Measurements from ENCODE around the gene ITSN2. TPM values are rescaled to one million over a fixed set of nuclear protein-coding genes. Genes with fewer than 3 reads are reported as not detected.

Gene ITSN2
- total RNA-seq, 1 experiment from 2014 or later: 36.5 TPM

DNA sequence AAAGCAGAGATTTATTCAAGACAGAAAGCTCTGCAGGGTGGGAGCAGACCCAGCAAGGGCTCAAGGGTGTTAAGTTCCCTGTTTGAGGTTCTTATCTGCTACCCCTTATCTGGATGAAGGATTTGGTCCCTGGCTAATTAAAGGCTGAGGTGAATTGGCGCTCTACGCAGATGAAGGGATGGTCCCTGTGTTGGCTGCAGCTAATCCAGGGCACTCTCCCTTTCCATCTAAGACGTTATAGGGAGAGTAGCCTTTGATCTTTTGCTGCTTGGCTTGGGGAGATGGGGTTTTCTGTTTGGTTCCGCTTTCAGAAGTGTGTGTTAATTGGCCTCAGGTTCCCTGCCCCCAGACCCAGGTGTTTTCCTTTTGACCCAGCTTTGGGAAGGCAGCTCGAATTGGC is 168.5 kb downstream of the ITSN2 start:
- intact Hi-C loops (cut with micrococcal nuclease): no loop called here
- no peak for TF ChIP-seq CTCF (IDR thresholded peaks at IDR 0.05; ENCODE audit: unreplicated experiment)
- no TSS peak for BruUV-seq (replicated peaks)
- Mint-ChIP-seq H3K27ac (ENCODE audit: low read depth, unreplicated experiment) (no peak overlapping the region), H3K36me3 (ENCODE audit: insufficient read depth, unreplicated experiment) (no peaks in the 10 kb centered on the region), H3K4me3 (ENCODE audit: unreplicated experiment) (no peak overlapping the region), H3K27me3 (ENCODE audit: insufficient read depth, unreplicated experiment) (no peaks in the 10 kb centered on the region), H3K4me1 (ENCODE audit: insufficient read depth, unreplicated experiment) (peaks cover 4% of the 10 kb centered on the region), H3K9me3 (ENCODE audit: unreplicated experiment) (peaks cover 9% of the 10 kb centered on the region)
- CTCF ChIA-PET: no interaction called here
- POLR2A ChIA-PET: interaction anchor here (1.2 kb wide), 1 partner anchor 8 kb away, joined by 4 read pairs; no protein-coding TSS in a partner anchor
- no peak for DNase-seq (ENCODE audit: unreplicated experiment)

DNA sequence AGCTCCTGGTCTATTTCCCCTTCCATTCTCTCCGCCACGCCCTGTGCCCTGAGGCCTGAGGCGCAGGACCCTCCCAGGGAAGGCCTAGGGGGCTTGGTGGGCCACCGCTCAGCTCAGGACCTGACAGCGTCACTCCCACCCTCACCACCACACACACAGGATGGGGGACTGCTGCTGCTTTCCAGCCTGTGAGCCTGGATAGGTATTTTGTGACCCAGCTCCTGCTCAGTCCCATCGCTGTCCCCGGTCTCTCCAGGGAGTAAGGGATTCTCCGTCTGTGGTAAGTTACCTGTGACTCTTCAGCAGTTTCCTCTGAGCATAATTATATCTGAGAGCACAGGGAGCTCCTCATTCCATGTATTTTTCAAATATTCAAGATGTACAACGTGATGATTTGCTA is 169.2 kb downstream of the ITSN2 start:
- H3K4me1 Mint-ChIP-seq (ENCODE audit: insufficient read depth, unreplicated experiment): peaks cover 6% of the 10 kb centered on the region
- CTCF ChIA-PET: interaction anchor here (0.6 kb wide), 1 partner anchor 20 kb away, joined by 3 read pairs; no protein-coding TSS in a partner anchor
- no peaks in the 10 kb centered on the region for H3K27me3 Mint-ChIP-seq (ENCODE audit: insufficient read depth, unreplicated experiment)
- no peaks in the 10 kb centered on the region for H3K36me3 Mint-ChIP-seq (ENCODE audit: insufficient read depth, unreplicated experiment)
- no TSS peak for BruUV-seq (replicated peaks)
- H3K27ac Mint-ChIP-seq (ENCODE audit: low read depth, unreplicated experiment): no peak overlapping the region
- intact Hi-C loops (cut with micrococcal nuclease): no loop called here
- H3K4me3 Mint-ChIP-seq (ENCODE audit: unreplicated experiment): no peak overlapping the region
- DNase-seq (ENCODE audit: unreplicated experiment): no peak
- POLR2A ChIA-PET: interaction anchor here (1.2 kb wide), 1 partner anchor 9 kb away, joined by 4 read pairs; no protein-coding TSS in a partner anchor
- TF ChIP-seq CTCF (IDR thresholded peaks at IDR 0.05; ENCODE audit: unreplicated experiment): no peak
- H3K9me3 Mint-ChIP-seq (ENCODE audit: unreplicated experiment): peaks cover 9% of the 10 kb centered on the region

DNA sequence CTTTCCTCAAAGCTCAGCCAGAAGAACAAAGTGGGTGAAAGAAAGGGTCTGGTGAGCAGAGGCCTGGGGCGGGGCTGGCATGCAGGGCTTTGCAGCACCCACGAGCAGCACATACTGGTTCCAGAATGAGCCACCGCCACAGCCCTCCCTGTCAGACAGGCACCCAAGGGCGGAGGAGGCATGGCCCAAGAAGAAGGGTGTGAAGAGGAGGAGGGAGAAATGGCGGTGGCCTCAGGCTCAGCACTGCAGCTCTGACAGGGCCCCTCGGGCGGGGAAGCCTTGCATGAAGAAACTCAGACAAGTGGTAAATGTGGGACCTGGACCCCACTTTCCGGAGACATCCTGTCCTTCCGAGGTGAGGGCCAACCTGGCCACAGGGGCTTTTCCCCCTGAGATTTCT is 169.8 kb downstream of the ITSN2 start:
- no TSS peak for BruUV-seq (replicated peaks)
- Mint-ChIP-seq H3K9me3 (ENCODE audit: unreplicated experiment) (peaks cover 9% of the 10 kb centered on the region), H3K27ac (ENCODE audit: low read depth, unreplicated experiment) (no peak overlapping the region), H3K4me1 (ENCODE audit: insufficient read depth, unreplicated experiment) (peaks cover 6% of the 10 kb centered on the region), H3K36me3 (ENCODE audit: insufficient read depth, unreplicated experiment) (no peaks in the 10 kb centered on the region), H3K27me3 (ENCODE audit: insufficient read depth, unreplicated experiment) (no peaks in the 10 kb centered on the region), H3K4me3 (ENCODE audit: unreplicated experiment) (no peak overlapping the region)
- POLR2A ChIA-PET: interaction anchor here (0.7 to 1.2 kb wide), 2 partner anchors 10 to 201 kb away, joined by 3 to 4 read pairs; no protein-coding TSS in a partner anchor
- intact Hi-C loops (cut with micrococcal nuclease): no loop called here
- TF ChIP-seq CTCF (IDR thresholded peaks at IDR 0.05; ENCODE audit: unreplicated experiment): no peak
- CTCF ChIA-PET: interaction anchor here (0.6 kb wide), 2 partner anchors 20 to 1395 kb away, joined by 3 to 4 read pairs; no protein-coding TSS in a partner anchor
- DNase-seq (ENCODE audit: unreplicated experiment): no peak

DNA sequence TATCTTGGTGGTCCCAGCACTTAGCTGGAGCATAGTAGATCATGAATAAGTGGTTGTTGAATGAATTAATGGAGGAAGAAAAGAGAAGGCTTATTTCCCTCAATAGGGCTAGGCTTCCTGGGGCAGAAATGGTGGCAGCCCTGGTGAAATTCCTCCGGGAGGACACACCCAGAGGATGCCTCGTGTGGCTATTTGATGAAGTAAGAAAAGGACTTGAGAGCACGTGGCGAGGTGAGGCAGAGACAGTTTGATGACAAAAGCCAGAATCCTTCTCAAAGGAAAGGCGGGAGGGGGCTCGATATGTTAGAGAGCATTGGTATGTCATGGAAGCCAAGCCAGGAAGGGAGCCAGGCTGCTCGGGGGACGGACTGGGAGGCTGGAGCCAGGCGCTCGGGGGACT is 170.8 kb downstream of the ITSN2 start:
- Mint-ChIP-seq H3K9me3 (ENCODE audit: unreplicated experiment) (peaks cover 9% of the 10 kb centered on the region), H3K4me3 (ENCODE audit: unreplicated experiment) (no peak overlapping the region), H3K27me3 (ENCODE audit: insufficient read depth, unreplicated experiment) (no peaks in the 10 kb centered on the region), H3K27ac (ENCODE audit: low read depth, unreplicated experiment) (no peak overlapping the region), H3K36me3 (ENCODE audit: insufficient read depth, unreplicated experiment) (no peaks in the 10 kb centered on the region), H3K4me1 (ENCODE audit: insufficient read depth, unreplicated experiment) (peaks cover 6% of the 10 kb centered on the region)
- BruUV-seq (replicated peaks): no TSS peak
- ChIA-PET POLR2A (no interaction called here), CTCF (no interaction called here)
- no peak for TF ChIP-seq CTCF (IDR thresholded peaks at IDR 0.05; ENCODE audit: unreplicated experiment)
- no peak for DNase-seq (ENCODE audit: unreplicated experiment)
- intact Hi-C loops (cut with micrococcal nuclease): no loop called here

All from MCF 10A (cell line).